Gastrocnemius medialis (tissue), 4 donors: ENCODE measurements around the gene DISP3.

ENCODE experiments used
- CTCF ChIP-seq, 5 experiments: fragments of 450-650 bp in 3 of 5; fragments of 200-600 bp in 2 of 5; sonication (generic) in 2 of 5; IDR thresholded peaks in 4 of 5; conservative IDR thresholded peaks in 1 of 5; 1 replicate in 4 of 5; 2 replicates in 1 of 5; pipeline ENCODE4 v1.5.1; 2016 to 2019; ENCODE audit warnings: antibody characterized with exemption in 5 of 5, mild to moderate bottlenecking in 3 of 5, moderate library complexity in 3 of 5
- POLR2A ChIP-seq, 2 donors: fragments of 450-650 bp; IDR thresholded peaks; one replicate each; pipeline ENCODE4 v1.6.1; 2017; ENCODE audit warnings: antibody characterized with exemption in 2 of 2, mild to moderate bottlenecking in 2 of 2, moderate library complexity in 2 of 2

- no peak for TF ChIP-seq POLR2A (IDR thresholded peaks at IDR 0.05)
- TF ChIP-seq CTCF (IDR thresholded peaks at IDR 0.05 in 4 of 5, conservative IDR thresholded peaks at IDR 0.05 in 1 of 5), result no peak
These were observed 43.7 kb downstream of the DISP3 start for GRCh38 chr1:11522400-11523235.
